Vagina (tissue), 2 donors: ENCODE results near the gene EPB41.

Experiments used
- POLR2A ChIP-seq, 2 donors: fragments of 450-650 bp; IDR thresholded peaks; one replicate each; pipeline ENCODE4 v1.6.1; 2017; ENCODE audit warnings: antibody characterized with exemption in 2 of 2, mild to moderate bottlenecking in 2 of 2, moderate library complexity in 2 of 2
- POLR2AphosphoS5 ChIP-seq, 2 donors: sonication (generic); formaldehyde crosslinking; IDR thresholded peaks; one replicate each; pipeline ENCODE4 v1.9.0; 2017; ENCODE audit warnings: antibody characterized with exemption in 2 of 2, mild to moderate bottlenecking in 2 of 2, low read depth in 1 of 2; ENCODE audit not compliant: insufficient read depth in 1 of 2
- TF ChIP-seq, protein P1 (sequence below), 3 experiments: fragments of 450-650 bp in 2 of 3; fragments of 200-600 bp in 1 of 3; sonication (generic) in 1 of 3; IDR thresholded peaks; one replicate each; pipeline ENCODE4 v1.5.1; 2017 to 2019; ENCODE audit warnings: antibody characterized with exemption in 3 of 3, mild to moderate bottlenecking in 2 of 3, moderate library complexity in 2 of 3

DNA sequence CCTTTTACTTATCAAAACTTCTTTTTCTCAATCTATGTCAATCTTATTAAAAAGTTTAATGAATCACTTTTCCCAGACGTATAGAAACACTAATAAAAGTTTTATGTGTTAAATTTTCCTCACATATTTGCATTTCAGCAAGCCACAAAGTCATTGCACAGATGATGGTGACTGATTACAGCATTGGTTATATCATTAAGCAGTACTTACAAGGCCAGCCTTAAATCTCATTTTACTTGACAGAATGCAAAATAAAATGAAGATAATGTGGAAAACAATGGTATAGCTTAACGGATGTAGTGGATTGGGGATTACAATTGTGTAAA is 169.8 kb downstream of the EPB41 start:
- TF ChIP-seq, protein P1, sequence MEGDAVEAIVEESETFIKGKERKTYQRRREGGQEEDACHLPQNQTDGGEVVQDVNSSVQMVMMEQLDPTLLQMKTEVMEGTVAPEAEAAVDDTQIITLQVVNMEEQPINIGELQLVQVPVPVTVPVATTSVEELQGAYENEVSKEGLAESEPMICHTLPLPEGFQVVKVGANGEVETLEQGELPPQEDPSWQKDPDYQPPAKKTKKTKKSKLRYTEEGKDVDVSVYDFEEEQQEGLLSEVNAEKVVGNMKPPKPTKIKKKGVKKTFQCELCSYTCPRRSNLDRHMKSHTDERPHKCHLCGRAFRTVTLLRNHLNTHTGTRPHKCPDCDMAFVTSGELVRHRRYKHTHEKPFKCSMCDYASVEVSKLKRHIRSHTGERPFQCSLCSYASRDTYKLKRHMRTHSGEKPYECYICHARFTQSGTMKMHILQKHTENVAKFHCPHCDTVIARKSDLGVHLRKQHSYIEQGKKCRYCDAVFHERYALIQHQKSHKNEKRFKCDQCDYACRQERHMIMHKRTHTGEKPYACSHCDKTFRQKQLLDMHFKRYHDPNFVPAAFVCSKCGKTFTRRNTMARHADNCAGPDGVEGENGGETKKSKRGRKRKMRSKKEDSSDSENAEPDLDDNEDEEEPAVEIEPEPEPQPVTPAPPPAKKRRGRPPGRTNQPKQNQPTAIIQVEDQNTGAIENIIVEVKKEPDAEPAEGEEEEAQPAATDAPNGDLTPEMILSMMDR (IDR thresholded peaks at IDR 0.05) = no peak
- TF ChIP-seq POLR2AphosphoS5 (IDR thresholded peaks at IDR 0.05; ENCODE audit: insufficient read depth in 1 of 2, low read depth in 1 of 2) (no peak), POLR2A (IDR thresholded peaks at IDR 0.05) (no peak)
